Endodermal cell (in vitro differentiated cells): ENCODE measurements around the gene BPIFA1. TPM values are rescaled to one million over a fixed set of nuclear protein-coding genes. Genes with fewer than 3 reads are reported as not detected.

Experiments
- DNase-seq: peaks from one replicate; pipeline ENCODE4 v3.0.0-alpha.2; 2017
- H3K27ac ChIP-seq: 2 replicates; pipeline ENCODE4 v1.5.1; 2013; ENCODE audit warnings: mild to moderate bottlenecking, low read depth, low read length, moderate library complexity
- H3K27me3 ChIP-seq: 2 replicates; pipeline ENCODE4 v1.6.1; 2013; ENCODE audit warnings: mild to moderate bottlenecking, low read length, moderate library complexity; ENCODE audit not compliant: insufficient read depth, control insufficient read depth, poor library complexity, severe bottlenecking
- H3K36me3 ChIP-seq: 2 replicates; pipeline ENCODE4 v1.7.0; 2013; ENCODE audit warnings: mild to moderate bottlenecking, low read length, moderate library complexity; ENCODE audit not compliant: control insufficient read depth, insufficient read depth
- H3K4me1 ChIP-seq: one replicate; pipeline ENCODE4 v1.7.0; 2013; ENCODE audit warnings: low read length; ENCODE audit not compliant: control insufficient read depth, insufficient read depth
- H3K4me3 ChIP-seq: 2 replicates; pipeline ENCODE4 v1.5.1; 2013; ENCODE audit warnings: mild to moderate bottlenecking, low read length, moderate library complexity
- H3K9ac ChIP-seq: 2 replicates; pipeline ENCODE4 v1.6.1; 2013; ENCODE audit warnings: mild to moderate bottlenecking, low read length, moderate library complexity; ENCODE audit not compliant: poor library complexity, severe bottlenecking; ENCODE audit errors: extremely low read depth
- H3K9me3 ChIP-seq: 2 replicates; pipeline ENCODE4 v1.6.1; 2013; ENCODE audit warnings: mild to moderate bottlenecking, low read length, moderate library complexity; ENCODE audit not compliant: control insufficient read depth
- H3K27ac Mint-ChIP-seq: 2 replicates; pipeline ENCODE4 v1.8.0; 2020; ENCODE audit warnings: mixed read lengths
- H3K27me3 Mint-ChIP-seq: 2 replicates; pipeline ENCODE4 v1.8.0; 2021; ENCODE audit warnings: mild to moderate bottlenecking, mixed read lengths; ENCODE audit not compliant: insufficient read depth
- H3K36me3 Mint-ChIP-seq: 2 replicates; pipeline ENCODE4 v1.8.0; 2020; ENCODE audit warnings: low read depth, mixed read lengths
- H3K4me1 Mint-ChIP-seq: 2 replicates; pipeline ENCODE4 v1.8.0; 2020; ENCODE audit warnings: mixed read lengths
- H3K4me3 Mint-ChIP-seq: 2 replicates; pipeline ENCODE4 v1.8.0; 2020; ENCODE audit warnings: mild to moderate bottlenecking, moderate library complexity, mixed read lengths
- H3K9me3 Mint-ChIP-seq: 2 replicates; pipeline ENCODE4 v1.8.0; 2020; ENCODE audit warnings: mild to moderate bottlenecking, mixed read lengths
- WGBS, 2 experiments: methylation state at CpG; one replicate each; pipeline versions ENCODE4 v1.1.5 to v1.1.7; 2013; ENCODE audit warnings: missing lambda C conversion rate in 2 of 2, mixed read lengths in 1 of 2; ENCODE audit not compliant: insufficient coverage in 1 of 2, insufficient read length in 1 of 2; 5-methylcytosine and 5-hydroxymethylcytosine counted together
- total RNA-seq, 2 donors: library from RNA; stranded (reverse); fragmentation: NEBNext Ultra II Directional in 1 of 2; extraction: Animal tissue kit (Norgen Biotek cat#: 25700) in 1 of 2; gene quantifications; 2 replicates in 1 of 2; 3 replicates in 1 of 2; pipeline ENCODE4 v1.2.1, GENCODE V29; 2021
- TF ChIP-seq, protein P1 (sequence below): fragments of 200-600 bp; sonication (generic); conservative IDR thresholded peaks from 2 replicates; pipeline ENCODE4 v1.5.0; 2021; ENCODE audit warnings: antibody characterized with exemption, mild to moderate bottlenecking

Gene BPIFA1
- total RNA-seq, 2 donors from 2014 or later: 1.4 TPM; not detected in 1

DNA sequence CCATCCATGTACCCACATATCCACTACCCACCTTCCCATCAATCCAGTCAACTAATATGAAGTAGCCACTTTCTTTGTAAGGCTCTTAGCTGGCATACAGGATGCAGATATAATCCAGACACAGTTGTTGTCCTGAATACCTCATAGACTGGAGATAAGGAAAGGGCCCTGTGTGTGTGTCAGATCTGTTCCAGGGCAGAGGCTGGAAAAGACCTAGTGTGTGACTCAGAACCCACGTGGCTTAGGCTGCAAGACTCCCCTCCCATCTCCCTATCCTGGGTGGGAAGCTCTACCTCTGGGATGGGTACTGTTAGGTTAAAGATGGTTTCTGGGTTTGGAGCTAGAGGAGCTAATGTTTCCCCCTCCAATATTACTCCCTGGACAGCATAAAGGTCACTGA, 3.6 kb downstream of the BPIFA1 start:
- Mint-ChIP-seq H3K4me3 (no peak overlapping the region), H3K4me1 (peaks cover 19% of the 10 kb centered on the region), H3K36me3 (no peaks in the 10 kb centered on the region), H3K9me3 (no peaks in the 10 kb centered on the region), H3K27ac (no peak overlapping the region), H3K27me3 (peaks cover 53% of the 10 kb centered on the region)
- DNase-seq: peak; percentile 1
- H3K27me3 ChIP-seq: peaks cover 26% of the 10 kb centered on the region
- WGBS, 2 experiments: 20% methylated on average over 1 of the region's 1 CpG; no CpG with 5 or more reads in 1 of the 2 experiments
- H3K9me3 ChIP-seq: no peaks in the 10 kb centered on the region
- no peak overlapping the region for H3K9ac ChIP-seq
- H3K27ac ChIP-seq: no peak overlapping the region
- no peak overlapping the region for H3K4me3 ChIP-seq
- H3K36me3 ChIP-seq: no peaks in the 10 kb centered on the region
- H3K4me1 ChIP-seq: peaks cover 9% of the 10 kb centered on the region
- TF ChIP-seq, protein P1, sequence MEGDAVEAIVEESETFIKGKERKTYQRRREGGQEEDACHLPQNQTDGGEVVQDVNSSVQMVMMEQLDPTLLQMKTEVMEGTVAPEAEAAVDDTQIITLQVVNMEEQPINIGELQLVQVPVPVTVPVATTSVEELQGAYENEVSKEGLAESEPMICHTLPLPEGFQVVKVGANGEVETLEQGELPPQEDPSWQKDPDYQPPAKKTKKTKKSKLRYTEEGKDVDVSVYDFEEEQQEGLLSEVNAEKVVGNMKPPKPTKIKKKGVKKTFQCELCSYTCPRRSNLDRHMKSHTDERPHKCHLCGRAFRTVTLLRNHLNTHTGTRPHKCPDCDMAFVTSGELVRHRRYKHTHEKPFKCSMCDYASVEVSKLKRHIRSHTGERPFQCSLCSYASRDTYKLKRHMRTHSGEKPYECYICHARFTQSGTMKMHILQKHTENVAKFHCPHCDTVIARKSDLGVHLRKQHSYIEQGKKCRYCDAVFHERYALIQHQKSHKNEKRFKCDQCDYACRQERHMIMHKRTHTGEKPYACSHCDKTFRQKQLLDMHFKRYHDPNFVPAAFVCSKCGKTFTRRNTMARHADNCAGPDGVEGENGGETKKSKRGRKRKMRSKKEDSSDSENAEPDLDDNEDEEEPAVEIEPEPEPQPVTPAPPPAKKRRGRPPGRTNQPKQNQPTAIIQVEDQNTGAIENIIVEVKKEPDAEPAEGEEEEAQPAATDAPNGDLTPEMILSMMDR: no peak

DNA sequence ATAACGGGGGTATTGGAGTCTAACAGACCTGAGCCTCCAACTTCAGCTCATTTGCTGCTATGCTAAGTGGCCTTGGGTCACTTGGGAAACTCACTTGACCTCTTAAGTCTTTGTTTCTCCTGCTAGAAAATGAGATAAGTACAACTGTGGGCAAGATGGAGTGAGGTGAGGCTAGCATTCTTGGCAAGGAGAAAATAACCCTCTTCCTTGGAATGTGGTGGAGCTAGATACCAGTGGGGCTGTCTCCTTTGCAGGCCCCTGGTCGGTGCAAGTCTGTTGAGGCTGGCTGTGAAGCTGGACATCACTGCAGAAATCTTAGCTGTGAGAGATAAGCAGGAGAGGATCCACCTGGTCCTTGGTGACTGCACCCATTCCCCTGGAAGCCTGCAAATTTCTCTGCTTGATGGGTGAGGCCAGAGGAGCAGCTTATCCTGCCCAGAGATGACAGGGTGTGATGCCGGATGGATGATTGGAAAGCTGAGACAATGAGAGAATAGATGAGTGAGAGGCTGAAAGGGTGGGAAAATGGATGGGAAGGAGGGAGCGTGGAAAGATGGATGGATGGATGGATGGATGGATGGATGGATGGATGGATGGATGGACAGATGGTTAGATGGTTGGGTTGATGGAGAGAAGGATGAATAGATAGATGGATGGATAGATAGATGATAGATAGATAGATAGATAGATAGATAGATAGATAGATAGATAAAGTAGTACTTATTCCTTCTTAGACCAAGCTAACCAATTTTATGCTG, 4.4 kb downstream of the BPIFA1 start:
- H3K4me3 Mint-ChIP-seq: no peak overlapping the region
- peaks cover 50% of the 10 kb centered on the region for H3K27me3 Mint-ChIP-seq
- Histone ChIP-seq H3K4me3 (no peak overlapping the region), H3K27ac (no peak overlapping the region), H3K27me3 (peaks cover 26% of the 10 kb centered on the region), H3K36me3 (no peaks in the 10 kb centered on the region), H3K4me1 (peaks cover 9% of the 10 kb centered on the region), H3K9me3 (no peaks in the 10 kb centered on the region), H3K9ac (no peak overlapping the region)
- H3K4me1 Mint-ChIP-seq: peaks cover 18% of the 10 kb centered on the region
- WGBS, 2 experiments: 76 to 79% methylated on average over 4 of the region's 4 CpGs
- TF ChIP-seq, protein P1: no peak
- H3K27ac Mint-ChIP-seq: no peak overlapping the region
- no peaks in the 10 kb centered on the region for H3K9me3 Mint-ChIP-seq
- H3K36me3 Mint-ChIP-seq: no peaks in the 10 kb centered on the region
- peak; percentile 3 for DNase-seq

DNA sequence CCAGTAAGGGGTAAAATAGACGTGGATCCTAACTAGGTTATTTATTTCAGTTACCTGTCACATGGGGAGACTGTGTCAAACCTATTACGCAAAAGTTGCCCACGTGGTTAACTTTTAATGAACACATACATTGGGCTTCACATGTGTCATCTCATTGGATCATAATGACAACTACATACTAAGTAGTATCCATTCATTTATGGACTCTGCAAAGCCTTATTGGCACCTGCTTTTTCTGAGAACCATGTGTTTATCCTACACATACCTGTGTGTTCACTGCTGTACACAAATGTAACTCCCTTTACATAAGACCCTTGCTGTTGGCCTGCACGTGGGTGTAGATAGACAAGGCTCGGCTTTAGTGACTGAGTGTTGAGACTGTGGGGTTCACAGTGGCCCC, 5.1 kb downstream of the BPIFA1 start:
- H3K27ac Mint-ChIP-seq: no peak overlapping the region
- H3K27ac ChIP-seq: no peak overlapping the region
- peaks cover 2% of the 10 kb centered on the region for H3K4me1 ChIP-seq
- H3K27me3 Mint-ChIP-seq: peaks cover 47% of the 10 kb centered on the region
- peaks cover 11% of the 10 kb centered on the region for H3K4me1 Mint-ChIP-seq
- no peak for DNase-seq
- H3K36me3 ChIP-seq: no peaks in the 10 kb centered on the region
- peaks cover 26% of the 10 kb centered on the region for H3K27me3 ChIP-seq
- TF ChIP-seq, protein P1: no peak
- H3K9me3 Mint-ChIP-seq: no peaks in the 10 kb centered on the region
- H3K4me3 ChIP-seq: no peak overlapping the region
- 72 to 73% methylated on average over 3 to 5 of the region's 5 CpGs for whole genome bisulfite sequencing, 2 experiments
- H3K4me3 Mint-ChIP-seq: no peak overlapping the region
- H3K36me3 Mint-ChIP-seq: no peaks in the 10 kb centered on the region
- no peaks in the 10 kb centered on the region for H3K9me3 ChIP-seq
- H3K9ac ChIP-seq: no peak overlapping the region
